GM19467 (cell line): ENCODE data around the gene CRY2.
A peak's percentile ranks its signal among the peaks of the same experiment; 100 is the strongest.

Experiments used
- ATAC-seq: cut with Tn5 transposase; IDR thresholded peaks from one replicate; pipeline ENCODE4 v1.9.1; 2021; ENCODE audit warnings: mild to moderate bottlenecking, moderate library complexity; ENCODE audit not compliant: unreplicated experiment

The CRY2 gene

DNA sequence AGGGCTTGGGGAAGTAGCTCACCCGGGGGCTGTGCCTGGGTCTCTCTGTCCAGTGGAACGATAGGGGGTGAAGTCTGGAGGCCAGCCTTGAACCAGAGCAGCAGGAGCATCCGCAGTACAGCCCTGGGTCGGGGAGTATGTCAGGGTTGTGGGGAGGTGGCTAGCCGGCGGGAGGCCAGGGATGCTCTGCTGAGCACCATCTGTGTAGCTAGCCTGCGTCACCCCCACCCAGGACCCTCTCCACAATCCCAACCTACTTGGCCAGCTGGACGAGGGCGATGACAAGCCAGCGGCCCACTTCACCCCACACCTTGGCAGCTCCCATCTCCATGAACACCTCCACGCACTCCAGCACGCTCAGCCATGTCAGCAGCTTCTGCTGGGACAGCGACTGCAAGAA lies 68.2 kb downstream of the CRY2 start:
- no peak for ATAC-seq

DNA sequence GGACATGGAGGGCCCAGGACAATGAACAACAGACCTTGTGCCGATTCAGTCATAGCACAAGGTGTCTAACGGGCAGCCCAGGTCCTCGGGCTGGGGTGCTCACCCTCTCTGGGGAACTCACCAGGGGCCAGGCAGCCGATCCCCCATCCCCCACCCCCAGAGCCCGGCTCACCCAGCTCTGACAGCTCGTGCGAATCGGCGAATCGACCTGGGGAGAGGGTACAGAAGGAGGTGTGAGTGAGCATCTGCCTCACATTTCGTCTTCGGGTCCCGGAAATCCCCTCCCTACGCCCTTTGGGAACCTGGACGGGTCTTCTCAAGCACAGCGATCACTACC lies 70.0 kb downstream of the CRY2 start:
- ATAC-seq = no peak

DNA sequence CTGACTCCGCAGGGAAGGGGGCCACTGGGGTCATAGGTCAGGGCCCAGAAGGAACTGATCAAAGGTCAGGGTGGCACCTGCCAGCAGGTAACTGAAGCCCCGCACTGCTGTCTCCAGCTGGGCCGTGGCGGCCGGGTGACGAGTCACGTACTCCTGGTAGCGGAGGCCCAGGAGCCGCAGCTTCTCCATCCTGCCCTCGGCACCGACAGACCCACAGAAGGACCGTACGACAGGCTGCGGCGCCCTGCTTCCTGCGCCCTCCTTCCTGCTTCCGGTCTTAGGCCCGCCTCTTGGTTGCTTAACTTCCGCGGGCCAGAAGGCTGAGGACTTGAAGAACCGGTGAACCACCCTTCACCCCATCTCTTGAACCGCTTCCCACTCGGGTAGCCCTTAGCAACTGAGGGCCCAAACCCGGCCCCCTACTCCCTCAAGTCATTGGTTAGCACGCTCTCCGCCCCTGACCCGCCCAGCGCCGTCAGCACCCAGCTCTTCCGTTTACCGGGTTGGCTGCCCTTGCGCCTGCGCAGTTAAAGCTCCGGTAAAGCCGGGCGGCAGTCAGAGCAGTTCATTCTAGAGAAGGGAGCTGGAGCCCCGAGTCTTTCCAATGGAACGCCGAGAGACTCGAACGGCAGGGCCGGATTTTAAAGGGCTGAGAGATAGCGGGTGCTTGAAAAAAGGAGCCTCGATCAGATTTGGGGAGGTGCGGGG lies 70.5 kb downstream of the CRY2 start, which contains the start of gene PEX16:
TSS of gene PEX16 (minus strand) at position 255 of the 708 bp plus-strand sequence. CDS start at position 189, 66 bp downstream.
- ATAC-seq = peak; percentile 87

DNA sequence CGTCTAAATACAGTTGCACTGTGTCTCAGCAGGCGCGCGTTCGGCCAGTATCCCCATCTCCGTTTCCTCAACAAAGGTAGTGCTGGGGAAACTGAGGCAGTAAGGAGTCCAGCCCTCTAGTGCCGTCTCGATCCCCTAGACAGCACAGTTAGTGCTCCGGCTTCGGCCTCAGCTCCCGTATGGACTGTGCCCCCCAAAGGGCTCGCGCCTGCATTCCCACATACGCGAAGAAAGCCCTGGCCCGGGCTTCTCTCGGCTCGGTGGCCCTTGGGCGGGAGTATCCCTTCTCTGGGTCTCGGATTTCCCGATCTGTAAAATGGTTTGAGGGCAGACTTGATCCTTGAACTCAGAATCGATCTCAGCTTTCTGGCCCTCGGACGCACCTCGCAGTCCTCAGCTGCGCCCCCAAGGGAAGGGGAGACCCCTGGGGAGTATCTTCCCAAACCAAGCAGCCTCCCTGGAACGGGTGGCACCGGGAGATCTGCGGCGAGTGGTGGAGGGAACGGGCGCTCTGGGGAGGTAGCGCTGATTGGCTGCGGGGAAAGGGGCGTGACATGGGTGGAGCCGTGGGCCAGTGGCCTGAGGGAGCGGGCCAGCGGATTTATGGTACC lies 71.2 kb downstream of the CRY2 start:
- ATAC-seq = peak; percentile 31

DNA sequence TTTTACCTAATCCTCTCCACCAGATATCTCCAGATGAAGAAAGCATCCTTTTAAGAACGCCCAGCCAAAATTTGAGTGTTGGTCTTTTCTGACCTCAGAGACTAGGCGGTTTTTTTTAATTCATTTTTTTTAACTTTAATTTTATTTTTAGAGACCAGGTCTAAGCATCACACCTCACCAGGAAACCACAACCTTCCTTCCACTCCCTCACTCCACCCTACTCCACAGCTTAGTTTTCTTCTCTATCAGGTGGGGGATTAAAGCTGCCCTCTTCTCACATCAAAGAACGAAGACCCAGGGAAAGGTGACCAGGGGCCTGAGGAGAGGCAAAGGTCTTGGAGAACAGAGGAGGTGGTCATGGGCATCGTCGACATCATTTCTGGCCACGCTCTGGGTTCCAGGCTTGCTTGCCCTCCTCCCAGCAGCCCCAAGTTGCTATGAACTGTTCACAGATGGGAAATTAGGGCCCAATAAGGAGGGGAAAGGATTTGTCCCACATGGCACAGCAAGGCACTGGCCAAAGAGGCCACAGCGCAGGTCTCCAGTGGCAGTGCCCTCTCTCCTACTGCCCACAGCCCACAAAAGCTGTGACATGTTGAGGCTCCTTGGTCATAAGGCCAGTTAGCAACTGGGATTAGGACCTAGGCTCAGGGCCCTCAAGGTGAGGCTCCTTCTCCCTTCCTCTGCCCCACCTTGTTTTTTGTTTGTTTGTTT lies 71.8 kb downstream of the CRY2 start:
- no peak for ATAC-seq

DNA sequence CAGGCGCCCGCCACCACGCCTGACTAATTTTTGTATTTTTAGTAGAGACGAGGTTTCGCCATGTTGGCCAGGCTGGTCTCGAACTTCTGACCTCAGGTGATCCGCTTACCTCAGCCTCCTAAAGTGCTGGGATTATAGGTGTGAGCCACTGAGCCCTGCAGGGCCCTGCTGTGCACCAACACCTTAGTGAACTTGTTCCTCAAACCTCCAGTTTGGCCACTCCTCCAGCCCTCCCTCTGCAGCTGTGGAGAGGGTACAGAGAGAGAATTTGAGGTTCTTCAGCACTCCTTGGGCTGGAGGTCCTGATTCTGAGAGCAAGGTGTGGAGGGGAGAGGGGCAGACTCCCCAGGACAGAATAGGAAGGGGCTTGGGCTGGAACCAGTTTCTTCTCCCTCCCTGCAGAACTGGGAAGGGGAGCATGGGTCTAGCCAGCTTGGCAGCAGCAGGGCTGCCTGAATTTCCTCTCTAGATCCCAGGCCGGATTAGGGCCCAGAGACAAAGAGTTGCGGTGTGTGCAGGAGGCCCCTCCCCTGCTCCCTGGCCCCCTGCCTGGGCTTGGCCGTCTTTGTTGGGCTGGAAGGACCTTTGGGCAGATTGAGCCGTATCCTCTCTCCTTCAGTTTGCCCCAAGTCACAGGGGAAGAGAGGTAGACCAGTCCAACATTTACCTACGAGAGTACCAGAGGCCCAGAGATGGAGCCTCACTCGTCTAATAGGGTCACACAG lies 72.7 kb downstream of the CRY2 start:
- no peak for ATAC-seq

DNA sequence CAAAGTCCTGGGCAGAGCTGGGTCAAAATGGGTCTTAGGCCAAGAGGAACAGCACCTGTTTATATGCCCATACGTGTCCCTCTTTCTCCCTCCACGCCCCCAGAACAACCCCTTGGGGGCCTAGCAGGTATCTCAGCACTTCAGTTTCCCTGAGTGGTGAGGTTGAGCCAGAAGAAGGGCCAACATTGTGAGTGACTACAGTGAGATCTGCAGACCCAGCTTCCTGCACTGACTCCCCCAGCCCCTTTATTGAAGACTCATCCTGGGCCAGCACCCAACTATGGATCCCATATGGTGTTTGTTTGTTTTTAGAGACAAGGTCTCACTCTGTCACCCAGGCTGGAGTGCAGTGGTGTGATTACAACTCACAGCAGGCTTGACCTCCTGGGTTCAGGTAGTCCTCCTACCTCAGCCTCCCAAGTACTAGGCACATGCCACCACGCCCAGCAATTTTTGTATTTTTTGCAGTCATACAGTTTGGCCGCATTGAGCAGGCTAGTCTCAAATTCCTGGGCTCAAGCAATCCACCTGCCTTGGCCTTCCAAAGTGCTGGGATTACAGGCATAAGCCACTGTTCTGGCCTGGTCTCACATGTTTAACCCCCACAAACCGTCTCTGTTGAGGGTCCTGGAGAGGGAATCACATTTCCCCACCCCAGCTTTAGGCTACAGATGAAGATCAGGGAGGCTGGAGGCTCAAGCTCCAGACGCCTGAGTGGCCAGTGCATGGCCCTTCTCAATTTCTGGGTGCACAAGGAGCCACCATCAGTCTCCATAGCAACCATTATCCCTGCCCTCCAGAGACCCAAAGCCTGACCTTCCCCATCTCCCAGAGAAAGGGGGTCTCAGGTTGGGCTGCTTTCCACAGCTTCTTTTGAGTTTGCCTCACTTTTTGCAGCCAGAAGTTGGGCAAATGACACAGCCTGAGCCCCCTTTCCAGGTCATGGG lies 73.5 kb downstream of the CRY2 start:
- no peak for ATAC-seq

DNA sequence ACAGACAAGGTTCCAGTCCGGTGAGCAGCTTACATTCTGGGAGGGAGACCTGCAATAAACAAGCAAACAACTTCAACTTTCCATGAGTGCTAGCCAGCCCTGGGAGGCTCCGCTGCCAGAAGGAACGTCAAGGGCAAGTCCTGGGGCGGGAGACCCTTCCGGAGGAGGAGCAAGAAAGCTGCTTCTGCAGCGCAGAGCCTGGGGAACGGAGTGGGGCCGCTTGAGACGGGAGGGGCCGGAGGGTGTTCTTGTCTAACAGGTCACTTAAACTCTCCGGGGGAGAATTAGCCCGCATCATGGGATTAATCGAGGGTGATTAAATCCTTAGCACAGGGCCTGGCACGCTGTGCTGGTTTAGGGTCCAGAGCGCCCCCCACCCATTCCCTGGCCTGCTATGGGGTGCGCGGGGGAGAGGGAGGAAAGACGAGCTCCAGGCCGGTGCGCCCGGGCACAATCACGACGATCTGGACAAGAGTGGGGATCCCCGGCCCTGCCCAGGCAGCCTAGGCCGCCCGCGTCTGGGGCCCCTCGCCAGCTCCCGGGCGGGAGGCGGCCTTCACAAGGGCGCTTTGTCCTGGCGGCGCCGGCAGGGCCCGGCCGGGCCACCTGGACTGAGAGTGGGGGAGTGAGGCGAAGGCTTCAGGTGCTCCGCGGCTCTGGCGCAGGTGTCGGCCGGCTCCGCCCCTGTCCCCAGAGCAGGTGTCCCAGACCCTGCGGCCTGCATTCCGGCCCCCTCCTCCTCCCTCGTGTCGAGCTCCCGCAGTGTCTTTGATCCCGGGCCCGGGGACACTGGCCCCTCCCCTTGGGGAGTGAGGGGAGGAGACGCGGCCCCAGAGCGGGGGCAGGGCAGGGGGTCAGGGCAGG lies 74.5 kb downstream of the CRY2 start:
- ATAC-seq = no peak

DNA sequence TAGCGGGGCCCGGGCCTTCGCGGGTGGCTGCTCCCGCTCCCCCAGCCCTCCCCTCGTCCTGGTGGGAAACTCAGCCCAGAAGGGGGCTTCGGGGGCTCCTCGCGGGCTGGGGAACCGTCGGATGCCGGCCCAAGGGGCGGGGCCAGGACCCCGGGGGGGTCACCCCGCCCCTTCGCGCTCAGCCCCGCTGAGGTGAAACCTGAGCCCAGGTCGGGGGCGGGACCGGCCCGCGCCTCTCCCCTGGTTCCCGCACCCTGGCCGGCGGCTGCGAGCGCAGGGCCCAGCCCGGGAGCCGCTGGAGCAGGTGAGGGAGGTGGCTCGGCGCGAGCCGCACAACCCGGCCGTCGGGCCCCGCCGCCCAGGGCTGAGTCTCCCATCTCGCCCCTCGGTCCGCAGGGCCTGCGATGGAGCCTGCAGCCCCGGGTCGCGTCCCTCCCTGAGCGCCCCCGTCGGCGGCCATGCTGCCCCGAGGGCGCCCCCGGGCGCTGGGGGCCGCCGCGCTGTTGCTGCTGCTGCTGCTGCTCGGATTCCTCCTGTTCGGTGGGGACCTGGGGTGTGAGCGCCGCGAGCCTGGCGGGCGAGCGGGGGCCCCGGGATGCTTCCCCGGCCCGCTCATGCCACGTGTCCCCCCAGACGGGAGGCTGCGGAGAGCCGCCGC lies 75.3 kb downstream of the CRY2 start, which contains the start of gene LARGE2:
TSS of gene LARGE2 (plus strand) at position 232 of the 658 bp plus-strand sequence. CDS start at position 459, 227 bp downstream.
- no peak for ATAC-seq

DNA sequence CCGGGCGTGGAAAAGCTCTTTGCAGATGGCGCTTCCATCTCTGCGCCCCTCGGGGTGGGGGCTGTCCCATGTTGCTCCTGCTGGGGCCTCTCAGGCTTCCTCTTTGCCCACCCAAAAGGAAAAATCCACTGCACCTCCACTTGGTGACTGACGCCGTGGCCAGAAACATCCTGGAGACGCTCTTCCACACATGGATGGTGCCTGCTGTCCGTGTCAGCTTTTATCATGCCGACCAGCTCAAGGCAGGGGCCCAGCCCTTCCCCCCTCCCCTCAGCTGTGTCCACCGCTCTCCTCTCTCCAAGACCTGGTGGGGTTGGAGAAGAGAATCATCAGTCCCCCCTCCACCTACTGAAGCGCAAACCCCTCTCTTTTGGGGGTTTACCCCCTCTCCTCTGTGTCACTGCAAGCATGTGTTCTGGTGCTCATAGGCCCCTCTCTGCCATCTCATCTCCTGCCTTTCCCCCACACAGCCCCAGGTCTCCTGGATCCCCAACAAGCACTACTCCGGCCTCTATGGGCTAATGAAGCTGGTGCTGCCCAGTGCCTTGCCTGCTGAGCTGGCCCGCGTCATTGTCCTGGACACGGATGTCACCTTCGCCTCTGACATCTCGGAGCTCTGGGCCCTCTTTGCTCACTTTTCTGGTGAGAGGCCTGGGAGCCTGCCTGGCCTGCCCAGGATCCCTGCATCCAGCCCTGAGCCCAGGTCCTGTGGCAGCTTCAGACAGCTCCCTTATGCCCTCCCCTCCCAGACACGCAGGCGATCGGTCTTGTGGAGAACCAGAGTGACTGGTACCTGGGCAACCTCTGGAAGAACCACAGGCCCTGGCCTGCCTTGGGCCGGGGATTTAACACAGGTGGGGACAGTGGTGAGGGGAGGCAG lies 77.0 kb downstream of the CRY2 start:
- no peak for ATAC-seq

DNA sequence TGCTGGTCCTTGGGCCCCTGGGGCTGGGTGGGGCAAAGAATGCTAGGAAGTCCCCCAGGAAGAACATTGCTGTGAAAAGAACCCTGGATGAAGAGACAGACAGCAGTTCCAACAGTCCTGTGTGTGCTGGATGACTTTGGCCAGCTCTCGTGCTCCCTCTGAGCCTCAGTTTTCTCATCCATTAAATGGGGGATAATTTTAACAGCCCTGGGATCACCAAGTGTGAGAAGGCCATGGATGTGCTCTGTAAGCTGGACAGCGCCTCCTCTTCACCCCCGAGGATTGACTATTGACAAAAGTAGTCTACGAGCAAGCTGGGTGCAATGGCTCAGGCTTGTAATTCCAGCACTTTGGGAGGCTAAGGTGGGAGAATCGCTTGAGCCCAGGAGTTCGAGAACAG lies 77.7 kb downstream of the CRY2 start:
- ATAC-seq = no peak

DNA sequence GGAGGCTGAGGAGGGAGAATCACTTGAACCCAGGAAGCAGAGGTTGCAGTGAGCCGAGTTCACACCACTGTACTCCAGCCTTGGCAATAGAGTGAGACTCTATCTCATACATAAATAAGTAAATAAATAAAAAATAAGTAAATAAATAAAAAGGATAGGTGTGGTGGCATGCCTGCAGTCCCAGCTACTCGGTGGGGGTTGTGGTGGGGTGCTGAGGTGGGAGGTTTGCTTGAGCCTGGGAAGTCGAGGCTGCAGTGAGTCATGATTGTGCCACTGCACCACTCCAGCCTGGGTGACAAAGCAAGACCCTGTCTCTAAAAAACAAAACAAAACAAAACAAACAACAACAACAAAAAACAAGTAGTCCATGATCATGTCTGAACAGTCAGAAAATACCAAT lies 78.3 kb downstream of the CRY2 start:
- no peak for ATAC-seq

DNA sequence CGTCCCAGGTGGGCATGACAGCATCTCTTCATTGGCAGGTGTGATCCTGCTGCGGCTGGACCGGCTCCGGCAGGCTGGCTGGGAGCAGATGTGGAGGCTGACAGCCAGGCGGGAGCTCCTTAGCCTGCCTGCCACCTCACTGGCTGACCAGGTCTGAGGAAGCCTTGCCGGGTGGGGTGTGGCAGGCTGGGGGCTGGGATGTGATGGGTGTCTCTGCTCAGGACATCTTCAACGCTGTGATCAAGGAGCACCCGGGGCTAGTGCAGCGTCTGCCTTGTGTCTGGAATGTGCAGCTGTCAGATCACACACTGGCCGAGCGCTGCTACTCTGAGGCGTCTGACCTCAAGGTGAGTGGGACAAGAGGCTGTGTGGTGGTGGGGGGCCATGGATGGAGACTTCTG lies 78.7 kb downstream of the CRY2 start:
- no peak for ATAC-seq

DNA sequence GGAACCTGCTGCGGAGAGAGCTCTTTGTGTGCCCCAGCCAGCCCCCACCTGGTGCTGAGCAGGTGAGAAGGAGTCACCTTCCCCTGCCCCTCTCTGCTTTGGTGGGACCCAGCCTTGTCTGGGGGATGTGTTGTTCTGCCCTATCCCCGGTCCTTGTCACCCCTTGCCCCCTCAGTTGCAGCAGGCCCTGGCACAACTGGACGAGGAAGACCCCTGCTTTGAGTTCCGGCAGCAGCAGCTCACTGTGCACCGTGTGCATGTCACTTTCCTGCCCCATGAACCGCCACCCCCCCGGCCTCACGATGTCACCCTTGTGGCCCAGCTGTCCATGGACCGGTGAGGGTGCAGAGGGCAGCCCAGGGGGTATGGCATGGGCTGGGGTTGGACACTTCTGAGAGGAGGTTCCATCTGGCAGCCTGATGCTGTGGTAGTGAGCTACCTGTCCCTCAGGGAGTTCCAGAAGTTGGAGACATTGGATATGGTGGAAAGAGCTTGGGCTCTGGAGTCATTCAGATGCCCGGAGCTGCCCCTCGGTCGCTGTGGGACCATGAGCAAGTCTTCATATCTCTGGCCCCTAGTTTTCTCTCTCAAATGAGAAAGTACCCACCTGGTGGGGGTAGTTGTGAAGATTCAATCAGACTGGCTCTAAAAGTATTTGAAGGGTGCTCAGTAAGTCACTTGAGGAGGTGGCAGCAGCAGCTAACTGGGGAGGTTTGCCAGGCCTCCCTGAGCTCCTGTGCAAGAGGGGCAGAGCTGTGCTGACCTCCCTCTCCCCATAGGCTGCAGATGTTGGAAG lies 79.5 kb downstream of the CRY2 start:
- no peak for ATAC-seq

DNA sequence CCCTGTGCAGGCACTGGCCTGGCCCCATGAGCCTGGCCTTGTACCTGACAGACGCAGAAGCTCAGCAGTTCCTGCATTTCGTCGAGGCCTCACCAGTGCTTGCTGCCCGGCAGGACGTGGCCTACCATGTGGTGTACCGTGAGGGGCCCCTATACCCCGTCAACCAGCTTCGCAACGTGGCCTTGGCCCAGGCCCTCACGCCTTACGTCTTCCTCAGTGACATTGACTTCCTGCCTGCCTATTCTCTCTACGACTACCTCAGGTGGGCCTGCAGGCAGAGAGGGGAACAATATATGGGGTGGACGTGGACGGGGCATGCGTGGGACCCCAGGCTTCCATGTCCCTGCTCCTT lies 80.0 kb downstream of the CRY2 start:
- no peak for ATAC-seq

DNA sequence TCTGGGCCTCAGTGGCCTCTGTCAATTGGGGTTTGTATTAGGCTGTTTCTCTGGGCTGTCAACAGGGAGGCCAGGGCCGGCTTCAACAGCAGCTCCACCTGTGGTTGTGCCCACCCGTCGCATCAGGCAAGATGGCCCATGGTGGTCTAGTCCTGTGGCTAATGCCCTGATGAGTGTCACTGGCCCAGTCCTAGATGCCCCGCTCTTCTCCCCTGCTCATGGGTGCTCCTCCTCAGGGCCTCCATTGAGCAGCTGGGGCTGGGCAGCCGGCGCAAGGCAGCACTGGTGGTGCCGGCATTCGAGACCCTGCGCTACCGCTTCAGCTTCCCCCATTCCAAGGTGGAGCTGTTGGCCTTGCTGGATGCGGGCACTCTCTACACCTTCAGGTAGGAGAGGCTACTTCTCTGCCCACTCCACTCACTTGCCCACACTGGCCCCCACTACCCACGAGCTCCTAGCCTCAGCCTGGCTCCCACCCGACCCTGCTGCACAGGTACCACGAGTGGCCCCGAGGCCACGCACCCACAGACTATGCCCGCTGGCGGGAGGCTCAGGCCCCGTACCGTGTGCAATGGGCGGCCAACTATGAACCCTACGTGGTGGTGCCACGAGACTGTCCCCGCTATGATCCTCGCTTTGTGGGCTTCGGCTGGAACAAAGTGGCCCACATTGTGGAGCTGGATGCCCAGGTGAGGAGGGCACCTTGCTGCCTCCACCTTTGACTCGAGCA lies 80.6 kb downstream of the CRY2 start:
- no peak for ATAC-seq
